ENCODE measurements around the gene MOBP. TPM values are rescaled to one million over a fixed set of nuclear protein-coding genes. Genes with fewer than 3 reads are reported as not detected.

The MOBP gene
- total and polyA plus RNA-seq, 2 of the 8 experiments (the other 6 are each of a cell fraction or from before 2014, with no cell fraction given): 0.06 to 0.50 TPM

DNA sequence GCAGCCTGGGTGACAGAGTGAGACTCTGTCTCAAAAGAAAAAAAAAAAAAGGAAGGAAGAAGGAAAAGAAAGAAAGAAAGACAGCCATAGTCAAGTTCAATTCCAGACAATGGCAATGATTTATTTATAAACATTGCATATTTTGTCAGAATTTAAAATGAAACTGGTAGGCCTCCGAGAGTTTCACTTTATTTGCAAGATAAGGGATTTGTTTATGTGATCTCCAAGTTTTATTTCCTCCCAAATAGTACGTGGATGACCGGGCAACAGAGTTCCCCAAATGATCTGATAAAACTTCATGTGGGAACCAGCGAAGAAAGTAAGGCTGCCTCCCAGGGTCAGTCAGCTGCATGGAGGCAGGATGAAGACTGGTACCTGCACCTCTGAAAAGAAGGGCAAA, 28.6 kb upstream of the MOBP start:
- H2BK12ac ChIP-seq (ENCODE audit: low read depth, low read length): no peak overlapping the region
- CTCF ChIA-PET (ENCODE audit: partially characterized antibody): interaction anchor here (1.1 to 3.6 kb wide), 3 partner anchors 11 to 60 kb away, joined by 6 to 24 read pairs (median 8); no protein-coding TSS in a partner anchor
- H2AFZ ChIP-seq (ENCODE audit: low read length): no peak overlapping the region
- no peak overlapping the region for H3K4me2 ChIP-seq (ENCODE audit: insufficient read depth in 1 of 2, low read depth in 2 of 2, low read length in 2 of 2)
- H3K27me3 ChIP-seq (replicated peaks in 1 of 4; ENCODE audit: control insufficient read depth in 3 of 4, extremely low read depth in 1 of 4, insufficient read depth in 3 of 4, low read length in 3 of 4): no peaks in the 10 kb centered on the region
- H3K14ac ChIP-seq (ENCODE audit: insufficient read length): no peak overlapping the region
- no peaks in the 10 kb centered on the region for H3K79me1 ChIP-seq (ENCODE audit: low read depth, low read length)
- no peak overlapping the region for H2AK5ac ChIP-seq (ENCODE audit: low read depth, low read length)
- H3K18ac ChIP-seq (ENCODE audit: extremely low read depth, low read length): no peak overlapping the region
- H3K9ac ChIP-seq (replicated peaks in 1 of 4; ENCODE audit: extremely low read depth in 1 of 4, low read depth in 3 of 4, low read length in 3 of 4): no peak overlapping the region
- no peaks in the 10 kb centered on the region for H4K20me1 ChIP-seq (replicated peaks in 1 of 2; ENCODE audit: control insufficient read depth in 1 of 2, insufficient read depth in 2 of 2, low read length in 2 of 2)
- H2BK120ac ChIP-seq (replicated peaks; ENCODE audit: low read depth, low read length): no peak overlapping the region
- H3K23me2 ChIP-seq (ENCODE audit: low read depth, low read length): no peaks in the 10 kb centered on the region
- H3K27ac ChIP-seq (ENCODE audit: low read depth, low read length): no peak overlapping the region
- POLR2A ChIA-PET (ENCODE audit: partially characterized antibody): interaction anchor here (0.9 to 2.6 kb wide), 3 partner anchors 24 to 31 kb away, joined by 6 to 15 read pairs (median 6); partner anchors contain the start of gene RPSA
- H3K56ac ChIP-seq (replicated peaks; ENCODE audit: insufficient read length, low read depth, low read length): no peak overlapping the region
- FAIRE-seq (no peak), DNase-seq (ENCODE audit: low read depth in 1 of 2, low spot score in 2 of 2) (no peak)
- no peak overlapping the region for H4K5ac ChIP-seq (ENCODE audit: insufficient read length, low read depth, low read length)
- H3K36me3 ChIP-seq (ENCODE audit: control insufficient read depth in 2 of 4, insufficient read depth in 4 of 4, low read length in 3 of 4): no peaks in the 10 kb centered on the region
- H3K9me3 ChIP-seq (ENCODE audit: insufficient read depth in 2 of 2, low read depth in 1 of 2, low read length in 1 of 2): no peaks in the 10 kb centered on the region
- H3K4ac ChIP-seq (replicated peaks; ENCODE audit: insufficient read length, low read depth, low read length): no peak overlapping the region
- no peaks in the 10 kb centered on the region for H3K79me2 ChIP-seq (ENCODE audit: control insufficient read depth in 1 of 2, insufficient read depth in 2 of 2, low read length in 2 of 2)
- TF ChIP-seq, protein P1, sequence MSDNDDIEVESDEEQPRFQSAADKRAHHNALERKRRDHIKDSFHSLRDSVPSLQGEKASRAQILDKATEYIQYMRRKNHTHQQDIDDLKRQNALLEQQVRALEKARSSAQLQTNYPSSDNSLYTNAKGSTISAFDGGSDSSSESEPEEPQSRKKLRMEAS (IDR thresholded peaks at IDR 0.05): no peak
- TF ChIP-seq CHD2 (IDR thresholded peaks at IDR 0.05; ENCODE audit: low read length) (no peak), TAF1 (IDR thresholded peaks at IDR 0.05; ENCODE audit: low read depth, low read length) (no peak), BACH1 (IDR thresholded peaks at IDR 0.05; ENCODE audit: low read length) (no peak), TCF12 (IDR thresholded peaks at IDR 0.05; ENCODE audit: low read depth, low read length) (no peak), BCL11A (IDR thresholded peaks at IDR 0.05; ENCODE audit: low read depth in 2 of 2, low read length in 2 of 2) (no peak), KDM4A (IDR thresholded peaks at IDR 0.05; ENCODE audit: low read depth, low read length, severe bottlenecking) (no peak), SP1 (IDR thresholded peaks at IDR 0.05; ENCODE audit: low read depth, low read length) (no peak), SRF (IDR thresholded peaks at IDR 0.05; ENCODE audit: low read depth, low read length) (no peak), YY1 (IDR thresholded peaks at IDR 0.05; ENCODE audit: low read depth, low read length) (no peak)
- TF ChIP-seq, protein P2, sequence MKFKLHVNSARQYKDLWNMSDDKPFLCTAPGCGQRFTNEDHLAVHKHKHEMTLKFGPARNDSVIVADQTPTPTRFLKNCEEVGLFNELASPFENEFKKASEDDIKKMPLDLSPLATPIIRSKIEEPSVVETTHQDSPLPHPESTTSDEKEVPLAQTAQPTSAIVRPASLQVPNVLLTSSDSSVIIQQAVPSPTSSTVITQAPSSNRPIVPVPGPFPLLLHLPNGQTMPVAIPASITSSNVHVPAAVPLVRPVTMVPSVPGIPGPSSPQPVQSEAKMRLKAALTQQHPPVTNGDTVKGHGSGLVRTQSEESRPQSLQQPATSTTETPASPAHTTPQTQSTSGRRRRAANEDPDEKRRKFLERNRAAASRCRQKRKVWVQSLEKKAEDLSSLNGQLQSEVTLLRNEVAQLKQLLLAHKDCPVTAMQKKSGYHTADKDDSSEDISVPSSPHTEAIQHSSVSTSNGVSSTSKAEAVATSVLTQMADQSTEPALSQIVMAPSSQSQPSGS (IDR thresholded peaks at IDR 0.05; ENCODE audit: low read length): no peak
- TF ChIP-seq, protein P3, sequence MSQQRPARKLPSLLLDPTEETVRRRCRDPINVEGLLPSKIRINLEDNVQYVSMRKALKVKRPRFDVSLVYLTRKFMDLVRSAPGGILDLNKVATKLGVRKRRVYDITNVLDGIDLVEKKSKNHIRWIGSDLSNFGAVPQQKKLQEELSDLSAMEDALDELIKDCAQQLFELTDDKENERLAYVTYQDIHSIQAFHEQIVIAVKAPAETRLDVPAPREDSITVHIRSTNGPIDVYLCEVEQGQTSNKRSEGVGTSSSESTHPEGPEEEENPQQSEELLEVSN (IDR thresholded peaks at IDR 0.05): no peak
- H3K23ac ChIP-seq (ENCODE audit: insufficient read length): no peak overlapping the region
- H4K8ac ChIP-seq (ENCODE audit: extremely low read depth, insufficient read depth, low read length): no peak overlapping the region
- no peak overlapping the region for H2BK15ac ChIP-seq (ENCODE audit: low read length)
- H3K4me1 ChIP-seq (replicated peaks in 1 of 4; ENCODE audit: control insufficient read depth in 3 of 4, insufficient read depth in 4 of 4, low read length in 3 of 4): no peaks in the 10 kb centered on the region
- no peak overlapping the region for H3K4me3 ChIP-seq (ENCODE audit: extremely low read depth in 1 of 4, insufficient read depth in 2 of 4, low read depth in 3 of 4, low read length in 4 of 4)
- H2BK5ac ChIP-seq (ENCODE audit: low read depth, low read length): no peak overlapping the region
- 88% methylated on average over 4 of the region's 4 CpGs; no CpG with 5 or more reads in 1 of the 2 experiments for WGBS, 2 experiments (ENCODE audit: extremely low coverage in 1 of 2, insufficient coverage in 1 of 2, insufficient read length in 1 of 2, insufficient replicate concordance in 2 of 2, low coverage in 1 of 2, low lambda C conversion rate in 2 of 2, missing lambda C conversion rate in 1 of 2)
- H2BK20ac ChIP-seq (ENCODE audit: low read length): no peak overlapping the region
- H4K91ac ChIP-seq (replicated peaks; ENCODE audit: insufficient read length, low read length): no peak overlapping the region

Measured in H1 (cell line).